NOMO-1 treated with dmso at 0.1 percent for 144 hours (cell line): ENCODE measurements around the gene MTOR.
A peak's percentile ranks its signal among the peaks of the same experiment; 100 is the strongest.
"Not testable (repeated sequence)": the region's sequence is repeated elsewhere in the genome, so short reads cannot be mapped to it uniquely, and the experiment has no call there.

ENCODE experiments used
- DNase-seq: peaks from one replicate; lab custom pipeline; 2025; ENCODE audit not compliant: unreplicated experiment; lab: John Stamatoyannopoulos, UW

The MTOR gene

DNA sequence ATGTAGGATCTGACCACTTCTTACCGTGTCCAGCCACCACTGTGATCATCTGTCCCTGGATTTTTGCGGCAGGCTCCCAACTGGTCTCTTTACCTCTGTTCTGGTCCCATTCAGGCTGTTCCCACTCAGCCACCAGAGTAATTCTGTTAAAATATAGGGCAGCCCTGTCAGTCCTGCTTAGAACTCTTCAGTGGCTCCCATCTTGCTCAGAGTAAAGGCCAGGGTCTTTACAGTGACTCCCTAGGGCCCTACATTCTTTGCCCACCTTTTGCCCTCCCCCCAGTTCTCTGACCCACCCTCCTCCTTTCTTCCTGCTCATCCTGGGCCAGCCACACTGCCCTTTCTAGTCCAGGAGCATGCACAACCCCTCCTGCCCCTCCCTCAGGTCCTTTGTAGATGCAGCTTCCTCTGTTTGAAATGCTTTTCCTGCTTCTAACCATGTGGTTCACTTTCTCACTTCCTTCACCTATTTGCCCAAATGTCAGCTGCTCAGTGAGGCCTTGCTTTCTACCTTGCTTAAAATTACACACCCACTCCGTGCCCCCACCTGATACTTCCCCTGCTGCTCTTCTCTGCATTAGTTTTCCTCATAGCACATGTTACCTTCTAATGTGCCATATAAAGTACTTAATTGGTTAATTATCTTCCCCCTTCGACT lies 18.5 kb upstream of the MTOR start:
- no peak for DNase-seq

DNA sequence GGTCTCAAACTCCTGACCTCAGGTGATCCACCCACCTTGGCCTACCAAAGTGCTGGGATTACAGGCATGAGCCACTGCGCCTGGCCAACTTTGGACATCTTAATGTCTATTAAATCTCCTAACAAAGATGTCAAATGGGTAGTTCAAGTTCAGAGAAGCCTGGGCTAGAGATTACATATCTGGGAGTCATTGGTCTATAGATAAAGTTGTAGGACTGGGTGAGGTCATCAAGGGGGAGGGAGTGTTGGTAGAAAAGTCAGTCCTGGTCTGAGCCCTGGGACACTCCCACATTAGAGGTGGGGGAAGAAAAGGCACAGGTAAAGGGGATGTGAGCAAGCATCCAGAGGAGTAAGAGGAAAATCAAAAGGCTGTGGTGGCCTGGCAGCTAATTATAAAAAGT lies 17.3 kb upstream of the MTOR start:
- no peak for DNase-seq

DNA sequence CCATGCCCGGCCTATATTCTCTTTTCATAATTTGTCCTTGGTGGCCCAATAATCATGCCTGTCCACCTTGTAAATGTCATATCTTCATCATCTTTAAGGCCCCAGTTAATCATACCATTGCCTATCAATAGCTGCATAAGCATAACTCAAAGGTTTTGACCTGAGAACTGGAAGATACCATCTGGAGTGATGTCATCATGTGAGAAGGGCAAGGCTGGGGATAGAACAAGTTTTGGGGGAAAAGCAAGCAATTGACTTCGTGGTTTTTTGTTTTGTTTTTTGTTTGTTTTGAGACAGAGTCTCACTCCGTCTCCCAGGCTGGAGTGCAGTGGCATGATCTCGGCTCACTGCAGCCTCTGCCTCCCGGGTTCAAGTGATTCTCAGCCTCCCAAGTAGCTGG lies 16.8 kb upstream of the MTOR start:
- no peak for DNase-seq

DNA sequence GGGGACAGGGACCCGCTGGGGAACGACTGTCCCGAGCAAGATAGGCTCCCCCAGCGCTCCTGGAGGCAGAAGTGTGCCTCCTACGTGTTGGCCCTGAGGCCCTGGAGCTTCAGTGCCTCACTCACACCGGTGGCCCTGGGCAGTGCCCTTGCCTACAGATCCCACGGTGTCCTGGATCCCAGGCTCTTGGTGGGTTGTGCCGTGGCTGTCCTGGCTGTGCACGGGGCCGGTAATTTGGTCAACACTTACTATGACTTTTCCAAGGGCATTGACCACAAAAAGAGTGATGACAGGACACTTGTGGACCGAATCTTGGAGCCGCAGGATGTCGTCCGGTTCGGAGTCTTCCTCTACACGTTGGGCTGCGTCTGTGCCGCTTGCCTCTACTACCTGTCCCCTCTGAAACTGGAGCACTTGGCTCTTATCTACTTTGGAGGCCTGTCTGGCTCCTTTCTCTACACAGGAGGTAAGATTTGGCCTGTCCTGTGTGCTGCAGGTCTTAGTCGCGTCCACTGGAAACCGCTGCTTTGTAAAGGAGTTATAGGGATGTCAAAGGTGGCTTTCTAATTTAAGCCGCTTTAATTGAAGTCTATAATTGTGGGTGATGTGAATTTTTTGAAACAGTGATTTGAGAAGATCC lies 11.4 kb upstream of the MTOR start:
- no peak for DNase-seq

DNA sequence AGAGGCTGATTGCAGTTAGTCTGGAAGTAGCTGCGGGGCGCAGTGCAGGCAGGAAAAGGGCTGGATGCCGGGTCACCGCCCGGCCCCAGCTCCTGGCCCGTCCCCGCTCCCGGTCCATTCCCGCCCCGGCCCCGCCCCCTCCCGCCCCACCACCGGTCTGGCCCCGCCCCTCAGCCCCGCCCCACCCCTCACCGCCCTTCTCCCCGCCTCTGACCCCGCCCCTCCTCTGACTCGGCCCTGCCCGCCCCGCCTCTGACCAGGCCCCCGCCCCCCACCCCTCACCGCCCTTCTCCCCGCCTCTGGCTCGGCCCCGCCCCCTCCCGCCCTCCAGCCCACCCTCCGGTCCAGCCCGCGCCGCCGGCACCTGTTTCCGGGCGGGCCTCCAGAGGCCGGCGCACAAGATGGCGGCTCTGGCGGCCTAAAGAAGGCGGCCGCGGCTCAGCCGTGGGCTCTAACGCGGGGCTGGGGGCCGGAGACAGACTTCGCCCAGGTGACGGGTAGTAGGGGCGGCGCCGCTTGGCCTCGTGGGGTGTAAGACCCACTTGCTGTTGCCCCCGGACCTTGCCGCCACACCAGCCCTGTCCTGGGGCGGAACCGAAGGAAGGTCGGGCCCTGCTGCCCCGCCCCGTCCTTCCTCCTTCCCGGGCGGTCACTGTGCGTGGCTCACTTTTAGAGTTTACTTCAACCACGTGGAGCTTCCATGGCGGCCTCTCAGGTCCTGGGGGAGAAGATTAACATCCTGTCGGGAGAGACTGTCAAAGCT lies 10.7 kb upstream of the MTOR start, which contains the start of gene UBIAD1:
Gene UBIAD1 (plus strand): TSS at position 367 of the 763 bp plus-strand sequence. CDS start 334 bp downstream, at position 701.
- DNase-seq: peak; percentile 81

DNA sequence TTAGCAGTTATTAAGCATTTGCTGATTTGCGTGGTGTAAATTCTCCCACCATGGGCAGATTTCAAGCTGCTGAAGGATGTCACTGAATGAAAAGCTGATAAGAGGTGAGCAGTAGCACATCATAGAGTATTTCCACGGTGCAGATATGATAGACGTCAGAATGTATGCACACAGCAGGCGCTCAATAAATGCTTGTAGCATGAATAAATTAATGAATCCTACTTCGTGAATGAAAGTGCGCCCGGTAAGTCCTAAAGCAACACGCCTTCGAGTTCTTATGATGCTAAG lies 10.1 kb upstream of the MTOR start:
- no peak for DNase-seq

DNA sequence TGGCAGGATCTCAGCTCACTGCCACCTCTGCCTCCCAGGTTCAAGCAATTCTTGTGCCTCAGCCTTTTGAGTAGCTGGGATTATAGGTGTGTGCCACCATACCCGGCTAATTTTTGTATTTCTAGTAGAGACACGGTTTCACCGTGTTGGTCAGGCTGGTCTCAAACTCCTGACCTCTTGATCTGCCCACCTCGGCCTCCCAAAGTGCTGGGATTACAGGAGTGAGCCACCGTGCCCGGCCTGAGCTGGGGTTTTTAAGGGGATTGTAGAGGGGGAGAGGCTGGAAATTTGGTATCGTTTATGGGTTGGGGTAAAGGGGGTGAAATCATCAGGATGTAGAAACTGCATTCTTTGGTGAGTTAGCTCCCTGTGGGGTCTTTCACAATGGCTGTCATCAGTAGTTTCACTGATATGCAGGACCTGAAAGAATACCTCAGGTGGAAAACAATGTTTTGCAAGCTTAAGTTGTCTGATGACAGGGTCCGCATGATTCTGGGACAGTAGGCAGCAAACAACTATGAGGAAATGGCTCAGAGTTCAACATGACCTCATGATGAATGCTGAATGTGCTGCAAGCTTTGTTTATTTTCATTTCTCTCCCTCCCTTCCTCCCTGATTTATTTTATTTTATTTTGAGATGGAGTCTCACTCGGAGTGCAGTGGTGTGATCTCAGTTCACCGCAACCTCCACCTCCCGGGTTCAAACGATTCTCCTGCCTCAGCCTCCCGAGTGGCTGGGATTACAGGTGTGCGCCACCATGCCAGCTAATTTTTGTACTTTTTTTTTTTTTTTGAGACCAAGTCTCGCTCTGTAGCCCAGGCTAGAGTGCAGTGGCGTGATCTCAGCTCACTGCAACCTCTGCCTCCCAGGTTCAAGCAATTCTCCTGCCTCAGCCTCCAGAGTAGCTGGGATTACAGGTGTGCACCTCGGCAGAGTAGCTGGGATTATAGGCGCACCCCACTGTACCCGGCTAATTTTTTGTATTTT lies 5.3 kb upstream of the MTOR start:
- not testable (repeated sequence) for DNase-seq

DNA sequence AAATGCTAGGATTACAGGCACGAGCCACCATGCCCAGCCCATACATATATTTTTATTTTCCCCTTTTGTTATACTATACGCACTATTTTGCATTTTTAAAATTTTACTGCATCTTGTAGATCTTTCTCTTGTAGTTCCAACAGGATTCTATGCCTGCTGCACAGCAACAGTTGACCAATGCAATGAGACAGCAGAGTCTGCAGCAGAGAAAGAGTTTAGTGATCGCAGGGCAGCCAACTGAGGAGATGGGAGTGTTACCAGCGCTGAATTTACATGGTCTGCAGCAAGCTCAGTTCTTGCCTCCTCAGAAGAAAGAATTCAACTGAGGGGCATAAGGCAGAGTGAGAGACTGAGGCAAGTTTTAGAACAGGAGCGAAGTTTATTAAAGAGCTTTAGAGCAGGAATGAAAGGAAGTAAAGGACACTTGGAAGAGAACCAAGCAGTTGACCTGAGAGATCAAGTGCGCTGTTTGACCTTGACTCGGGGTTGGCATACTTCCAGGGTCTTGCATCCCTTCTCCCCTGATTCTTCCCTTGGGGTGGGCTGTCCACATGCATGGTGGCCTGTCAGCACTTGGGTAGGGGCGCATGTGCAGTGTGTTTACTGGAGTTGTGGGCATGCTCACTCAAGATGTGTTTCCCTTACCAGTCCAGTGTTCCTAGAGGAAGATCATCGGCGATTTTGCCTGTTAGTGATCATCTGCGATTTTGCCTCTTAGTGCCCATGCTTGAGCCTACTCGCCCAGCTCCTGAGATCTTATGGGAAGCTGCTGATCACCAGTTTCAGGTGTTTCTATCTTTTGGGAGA lies 4.1 kb upstream of the MTOR start:
- DNase-seq: no peak

DNA sequence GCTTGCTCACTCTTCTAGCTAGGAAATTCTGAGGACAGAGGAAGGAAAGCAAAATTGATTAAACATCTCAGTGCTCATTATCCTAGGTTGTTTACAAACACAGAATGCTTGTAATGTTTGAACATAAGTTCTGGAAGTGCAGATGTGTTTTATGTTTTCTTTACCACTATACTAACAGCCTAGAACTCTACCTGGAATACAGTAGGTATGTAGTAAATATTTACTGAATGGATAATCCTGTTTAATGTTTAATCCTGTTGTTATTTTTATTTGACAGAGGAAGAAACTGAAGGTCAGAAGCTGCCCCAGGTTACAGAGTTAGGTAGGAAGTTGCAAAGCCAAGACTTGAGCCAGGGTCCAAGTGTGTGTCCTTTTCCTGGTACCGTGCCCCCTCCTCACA lies 6.1 kb downstream of the MTOR start:
- DNase-seq: no peak

DNA sequence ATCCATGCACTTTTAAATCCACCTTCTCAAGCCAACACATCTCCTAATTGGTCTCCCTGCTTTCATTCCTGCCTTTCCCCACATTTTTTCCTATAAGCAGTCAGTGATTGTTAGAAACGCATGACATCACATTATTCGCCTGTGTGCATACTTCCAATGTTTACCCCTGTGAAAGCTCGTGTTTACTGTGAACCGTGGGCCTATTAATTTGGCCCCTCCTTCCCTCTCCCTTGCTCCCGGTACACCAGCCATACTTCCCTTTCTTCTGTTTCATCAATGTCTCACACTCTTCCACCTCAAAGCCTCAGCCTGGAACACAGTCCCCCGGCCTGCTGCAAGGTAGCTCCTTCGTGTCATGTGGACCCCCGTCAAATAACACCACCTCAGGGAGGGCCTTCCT lies 9.1 kb downstream of the MTOR start:
- DNase-seq: no peak

DNA sequence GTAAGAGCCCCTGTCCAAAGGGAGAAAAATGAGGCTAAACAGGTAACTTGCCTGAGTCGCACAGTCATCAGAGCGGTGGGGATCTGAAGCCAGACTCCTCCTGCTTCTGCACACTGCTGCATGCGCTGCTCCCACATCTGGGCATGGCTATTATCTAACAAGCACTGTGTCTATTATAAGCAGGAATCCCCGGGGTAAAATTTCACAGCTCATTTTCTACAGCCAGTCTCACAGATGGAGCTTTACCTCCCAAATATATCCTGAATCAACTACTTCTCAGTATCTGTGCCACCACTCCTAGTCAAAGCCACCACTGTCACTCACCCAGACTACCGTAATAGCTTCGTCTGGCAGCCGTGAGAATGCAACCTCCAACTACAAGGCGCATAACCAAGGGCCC lies 9.8 kb downstream of the MTOR start:
- DNase-seq: no peak

DNA sequence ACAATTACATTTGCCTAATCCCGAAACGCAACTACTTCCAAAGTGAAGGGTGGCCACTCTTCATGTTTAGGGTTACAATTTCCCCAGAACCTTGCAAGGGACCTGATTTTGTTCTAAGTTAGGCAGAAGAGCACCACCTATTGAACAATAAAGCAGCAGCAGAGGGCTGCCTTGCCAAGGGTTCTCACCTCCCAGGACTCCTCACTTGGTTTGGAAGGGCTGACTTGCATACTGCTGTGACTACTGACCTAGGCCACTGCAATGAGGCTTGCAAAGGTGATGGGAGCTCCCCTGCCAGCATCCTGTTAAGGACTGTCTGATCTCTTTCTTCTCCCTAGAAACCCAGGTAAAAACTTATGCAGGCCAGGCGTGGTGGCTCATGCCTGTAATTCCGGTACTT lies 14.2 kb downstream of the MTOR start:
- DNase-seq: no peak

DNA sequence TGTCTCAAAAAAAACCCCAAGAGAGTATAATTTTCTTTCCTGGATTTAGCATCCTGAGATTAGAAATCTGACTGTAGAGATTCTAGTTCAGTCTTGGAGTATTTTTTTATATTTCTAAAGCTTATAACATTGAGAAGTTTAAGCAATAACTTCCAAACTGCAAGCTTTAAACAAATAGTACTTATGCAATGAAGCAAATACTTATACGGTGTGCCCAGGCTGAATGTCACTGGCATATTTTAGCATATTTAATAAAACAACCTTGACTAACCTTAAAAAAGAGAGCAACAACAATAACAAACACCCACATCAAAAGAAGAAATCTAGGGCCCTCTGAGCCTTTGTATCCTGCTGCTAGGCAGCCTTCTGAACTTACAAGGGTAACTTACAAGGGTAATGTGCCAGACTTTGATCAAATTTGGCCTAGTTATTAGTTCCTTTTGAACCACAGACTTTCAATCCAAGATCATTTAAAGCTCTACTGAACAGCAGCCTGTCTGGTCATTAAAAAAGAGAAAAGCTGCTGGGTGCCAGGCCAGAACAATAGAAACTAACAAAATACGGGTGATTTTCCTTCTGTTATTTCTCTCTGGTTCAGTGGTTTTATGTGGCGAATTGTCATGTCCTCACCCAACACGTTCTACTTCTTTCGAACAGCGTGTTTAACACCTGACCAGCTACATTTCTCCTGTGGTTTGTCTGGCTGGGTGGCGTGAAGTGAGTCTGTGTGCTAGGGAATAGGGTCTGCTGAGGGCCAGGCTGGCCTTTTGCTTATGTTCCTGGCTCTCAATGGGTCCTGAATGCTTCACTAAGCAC lies 16.2 kb downstream of the MTOR start:
- no peak for DNase-seq

DNA sequence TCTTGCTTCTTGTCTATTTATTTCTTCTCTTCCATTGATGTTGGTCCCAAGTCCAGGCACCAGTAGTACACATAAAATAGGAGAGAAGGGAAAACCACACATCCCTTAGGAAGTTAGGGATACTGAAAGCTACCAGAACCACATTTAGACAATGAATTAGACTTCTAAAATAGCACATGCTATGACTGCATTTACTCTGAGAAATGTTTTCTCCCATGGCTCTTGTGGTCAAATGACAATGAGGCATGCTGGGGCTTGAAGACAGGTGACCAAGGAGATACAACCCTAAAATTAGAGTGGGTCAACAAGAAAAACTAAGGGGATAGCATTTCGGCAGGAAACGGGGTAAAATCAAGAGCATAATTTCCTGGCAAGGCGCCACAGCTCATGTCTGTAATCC lies 17.1 kb downstream of the MTOR start:
- no peak for DNase-seq

DNA sequence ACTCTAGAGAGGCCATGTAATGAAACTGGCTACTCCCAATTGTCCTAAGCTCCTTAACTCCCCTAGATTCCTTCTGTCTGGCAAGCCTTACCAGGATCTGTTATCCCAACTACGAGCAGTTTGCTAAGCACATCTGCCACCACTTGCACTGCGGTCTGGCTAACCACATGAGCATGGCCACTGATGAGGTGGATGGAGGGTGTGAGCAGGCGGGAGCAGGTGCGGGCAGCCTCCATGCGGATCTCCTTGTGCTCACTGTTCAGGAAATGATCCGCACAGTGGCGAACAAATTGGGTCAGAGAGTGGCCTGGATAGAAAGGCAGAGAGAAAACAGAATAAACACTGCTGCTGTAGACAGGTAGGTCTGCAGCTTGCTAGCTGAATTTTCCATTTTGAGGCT lies 24.0 kb downstream of the MTOR start:
- DNase-seq: no peak

DNA sequence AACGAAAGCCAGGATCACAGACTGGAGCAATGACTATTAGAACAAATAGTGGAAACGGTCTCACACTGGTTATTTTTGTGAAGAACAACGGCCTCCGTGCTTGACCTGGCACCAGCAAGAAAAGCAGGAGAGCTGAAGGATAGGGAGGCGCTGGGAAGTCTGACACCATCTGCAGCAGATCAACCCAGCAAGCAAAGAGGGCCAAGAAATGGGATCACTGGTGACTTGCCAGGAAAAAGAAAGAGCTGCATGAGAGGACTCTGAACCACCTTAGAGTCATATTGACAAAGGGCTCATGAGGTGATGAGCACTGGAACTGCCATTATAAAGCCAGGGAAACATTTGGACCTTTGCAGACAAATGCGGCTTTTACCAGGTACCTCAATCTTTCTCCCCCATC lies 25.0 kb downstream of the MTOR start:
- DNase-seq: no peak

DNA sequence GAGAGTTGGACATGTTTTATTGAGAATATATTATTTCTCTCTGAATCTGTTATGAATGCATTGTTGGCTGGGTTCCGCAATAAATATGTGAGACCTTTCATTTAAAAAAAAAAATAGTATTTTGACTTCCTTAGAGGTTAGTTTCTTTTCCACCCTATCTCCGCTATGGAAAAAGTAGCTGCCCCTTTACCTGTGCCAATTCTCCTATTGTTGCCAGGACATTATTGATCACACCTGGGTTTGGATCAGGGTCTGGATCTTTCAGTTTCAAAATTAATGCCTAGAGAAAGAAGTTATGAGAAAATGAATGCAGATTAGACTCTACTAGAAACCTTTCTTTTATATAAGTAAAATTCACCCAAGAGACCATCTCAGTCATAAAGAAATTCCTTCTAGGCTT lies 29.1 kb downstream of the MTOR start:
- no peak for DNase-seq

DNA sequence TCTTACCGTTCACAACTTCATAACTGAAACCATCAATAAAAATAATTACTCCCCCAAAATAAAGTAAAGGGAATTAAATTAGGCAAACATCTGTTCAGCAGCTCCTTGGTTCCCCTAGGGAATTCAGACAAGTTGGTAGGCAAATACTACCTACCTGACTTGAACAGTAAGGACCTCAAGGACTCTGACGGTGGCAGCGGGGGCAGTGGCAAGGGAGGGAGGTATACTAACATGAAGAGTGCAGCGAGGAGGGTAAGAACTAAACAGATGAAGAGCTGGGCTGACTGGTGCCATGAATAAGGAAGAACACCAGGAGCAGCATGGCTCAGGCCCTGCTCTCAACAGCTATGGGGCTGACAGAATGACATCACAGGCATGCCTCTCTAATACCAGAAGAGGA lies 33.1 kb downstream of the MTOR start:
- DNase-seq: no peak
